Endometrial microvascular endothelial cells (primary cell): Measurements from ENCODE around the gene PABPC5. TPM values are rescaled to one million over a fixed set of nuclear protein-coding genes. Genes with fewer than 3 reads are reported as not detected.

ENCODE experiments used
- in situ Hi-C: cut with HindIII; loops from 2 replicates; pipeline ENCODE4 v1.10.0; 2017; ENCODE audit warnings: low sequenced_read_pairs, low pct_unique_long_range_greater_than_20kb; ENCODE audit errors: inconsistent ontology term
- total RNA-seq: library from RNA; depleted of rRNA; stranded (reverse); fragments of >200 nt; gene quantifications from one replicate; pipeline ENCODE4 v1.2.3, GENCODE V29; 2015; ENCODE audit errors: inconsistent ontology term

PABPC5 gene
- not detected for total RNA-seq

- in situ Hi-C loops: no loop called here
Measured at GRCh38 chrX:91434351-91435168, at the start of gene PABPC5. PABPC5 (plus strand) TSS chrX:91434839; CDS start chrX:91435578, 739 bp downstream.

- in situ Hi-C loops: no loop called here
Measured at GRCh38 chrX:91389026-91389425, 45.6 kb upstream of the PABPC5 start.

- in situ Hi-C loops: no loop called here
Measured at GRCh38 chrX:91414713-91415112, 19.9 kb upstream of the PABPC5 start.

GRCh38 chrX:91435395-91435794, 756 bp downstream of the PABPC5 start:
- in situ Hi-C loops: no loop called here
